Measurements from ENCODE around the gene OLA1. TPM values are rescaled to one million over a fixed set of nuclear protein-coding genes. Genes with fewer than 3 reads are reported as not detected.

The OLA1 gene
- total and polyA plus RNA-seq, 9 of the 15 experiments (the other 6 are each of a cell fraction or from before 2014, with no cell fraction given) = 208 to 353 (median 225) TPM

- TF ChIP-seq JUND (IDR thresholded peaks at IDR 0.05; ENCODE audit: borderline replicate concordance, low read depth, low read length) = no peak
- TF ChIP-seq JUND (tag; IDR thresholded peaks at IDR 0.05; ENCODE audit: borderline replicate concordance, low read depth, low read length) = peak; percentile 25; the same call in 1 of the 3 replicates
- no peak for TF ChIP-seq CSDE1 (IDR thresholded peaks at IDR 0.05)
- TF ChIP-seq L3MBTL2 (IDR thresholded peaks at IDR 0.05) = peak; percentile 48
- TF ChIP-seq KDM1A (IDR thresholded peaks at IDR 0.05) = 0 out of 4 replicates have a peak, but pooled peaks have one; percentile 15 to 21
- peak in 1 of 2 experiments; percentile 29; a peak in 1 of 4 replicates for TF ChIP-seq RCOR1 (IDR thresholded peaks at IDR 0.05; ENCODE audit: borderline replicate concordance in 1 of 2, low read depth in 2 of 2, low read length in 2 of 2)
- TF ChIP-seq ESRRA (IDR thresholded peaks at IDR 0.05; ENCODE audit: borderline replicate concordance, low read depth) = peak; percentile 55; the same call in 1 of the 2 replicates
- TF ChIP-seq CREB1 (IDR thresholded peaks at IDR 0.05) = no peak
- TF ChIP-seq CREB1 (CRISPR knock-in tag; IDR thresholded peaks at IDR 0.05) = no peak
- no peak for TF ChIP-seq MITF (IDR thresholded peaks at IDR 0.05)
- no peak for TF ChIP-seq ZNF668 (CRISPR knock-in tag; IDR thresholded peaks at IDR 0.05)
- TF ChIP-seq ATF4 (CRISPR knock-in tag; IDR thresholded peaks at IDR 0.05) = no peak
- TF ChIP-seq AFF4 (CRISPR knock-in tag; IDR thresholded peaks at IDR 0.05) = 0 out of 2 replicates have a peak, but pooled peaks have one; percentile 52
- 0 out of 4 replicates have a peak, but pooled peaks of 1 of the 2 experiments have one; percentile 16 for TF ChIP-seq FOXK2 (conservative IDR thresholded peaks at IDR 0.05 in 1 of 2, IDR thresholded peaks at IDR 0.05 in 1 of 2; ENCODE audit: low read depth in 2 of 2)
- 0 out of 2 replicates have a peak, but pooled peaks have one; percentile 28 for TF ChIP-seq HES1 (IDR thresholded peaks at IDR 0.05; ENCODE audit: low read depth)
- TF ChIP-seq MTA3 (IDR thresholded peaks at IDR 0.05; ENCODE audit: borderline replicate concordance) = no peak
Measured at GRCh38 chr2:174153757-174154680, 94.3 kb downstream of the OLA1 start (continued).

Measured in K562 (cell line).